HCT116 (cell line): ENCODE results near the gene ATP8B4. TPM values are rescaled to one million over a fixed set of nuclear protein-coding genes. Genes with fewer than 3 reads are reported as not detected.

ENCODE experiments used
- ATAC-seq: fragments of 200-7000 bp; cut with Tn5 transposase; 2 replicates; pipeline ENCODE4 v1.9.1; 2020; ENCODE audit warnings: mild to moderate bottlenecking, moderate library complexity
- BruUV-seq: library from RNA; stranded (reverse); fragments of 400-500 nt; replicated peaks from 2 replicates; lab custom pipeline; 2021; lab: Mats Ljungman, UMichigan
- CTCF ChIA-PET: fragments of 300-600 bp; sonication (Branson Sonifier 250); formaldehyde crosslinking; loops from one replicate; lab custom pipeline; 2021; ENCODE audit warnings: antibody characterized with exemption; lab: Charles Lee
- POLR2A ChIA-PET: fragments of 300-600, 350-600 bp; sonication (Branson Sonifier 250); formaldehyde crosslinking; loops from one replicate; lab custom pipeline; 2021; ENCODE audit warnings: antibody characterized with exemption; lab: Charles Lee
- RAD21 ChIA-PET, 2 experiments: fragments of 300-600 bp; sonication (Branson Sonifier 250); formaldehyde crosslinking; loops; one replicate each; lab custom pipeline; 2023; ENCODE audit warnings: low total read pairs in 2 of 2; ENCODE audit not compliant: uncharacterized antibody in 2 of 2, unreplicated experiment in 2 of 2, low non-redundant PET in 1 of 2; lab: Charles Lee
- DNase-seq: peaks from one replicate; pipeline ENCODE4 v3.0.0-alpha.2; 2010; ENCODE audit warnings: low read depth, low spot score
- H2AFZ ChIP-seq: fragments of 200-600 bp; shearing (Covaris generic), sonication (generic); 2 replicates; pipeline ENCODE4 v1.6.1; 2017; ENCODE audit warnings: low read depth, mixed run types, mixed read lengths, antibody characterized with exemption, low read length; ENCODE audit not compliant: poor library complexity, severe bottlenecking
- H3K27ac ChIP-seq: 2 replicates; pipeline ENCODE4 v1.5.1; 2012; ENCODE audit warnings: low read depth, low read length
- H3K27me3 ChIP-seq: fragments of 200-600 bp; sonication (generic); 2 replicates; pipeline ENCODE4 v1.6.1; 2016; ENCODE audit warnings: mixed run types, low read length, mixed read lengths; ENCODE audit not compliant: insufficient read depth
- H3K36me3 ChIP-seq, 2 experiments: fragments of 200-500 bp in 1 of 2; fragments of 200-600 bp in 1 of 2; sonication (Bioruptor generic) in 1 of 2; sonication (generic) in 1 of 2; 2 replicates each; pipeline versions ENCODE4 v1.5.1 to v1.6.1; 2014 to 2016; ENCODE audit warnings: low read length in 2 of 2, inconsistent platforms in 1 of 2, mixed read lengths in 1 of 2, mixed run types in 1 of 2; ENCODE audit not compliant: insufficient read depth in 2 of 2, control insufficient read depth in 1 of 2
- H3K4me1 ChIP-seq, 2 experiments: fragments of 200-600 bp in 1 of 2; sonication (generic) in 1 of 2; 2 replicates each; pipeline versions ENCODE4 v1.5.1 to v1.6.1; 2012 to 2017; ENCODE audit warnings: low read length in 2 of 2, inconsistent platforms in 1 of 2, mild to moderate bottlenecking in 1 of 2, mixed read lengths in 1 of 2, mixed run types in 1 of 2, moderate library complexity in 1 of 2; ENCODE audit not compliant: insufficient read depth in 2 of 2, control insufficient read depth in 1 of 2
- H3K4me2 ChIP-seq: fragments of 200-600 bp; sonication (generic); 2 replicates; pipeline ENCODE4 v1.6.1; 2017; ENCODE audit warnings: mixed run types, low read length, mixed read lengths
- H3K4me3 ChIP-seq, 2 experiments: fragments of 200-600 bp in 1 of 2; sonication (generic) in 1 of 2; replicated peaks in 1 of 2; 2 replicates each; pipeline ENCODE4 v1.5.1; 2011 to 2016; ENCODE audit warnings: low read length in 2 of 2, control low read depth in 1 of 2, low read depth in 1 of 2, mild to moderate bottlenecking in 1 of 2, mixed read lengths in 1 of 2, mixed run types in 1 of 2
- H3K79me2 ChIP-seq: fragments of 200-600 bp; sonication (generic); 2 replicates; pipeline ENCODE4 v1.6.1; 2017; ENCODE audit warnings: mild to moderate bottlenecking, mixed run types, low read length, moderate library complexity, mixed read lengths; ENCODE audit not compliant: insufficient read depth
- H3K9ac ChIP-seq: fragments of 200-600 bp; sonication (generic); 2 replicates; pipeline ENCODE4 v1.6.1; 2016; ENCODE audit warnings: low read length, mixed read lengths
- H3K9me2 ChIP-seq: fragments of 200-600 bp; sonication (generic), shearing (Covaris generic); 2 replicates; pipeline ENCODE4 v1.6.1; 2017; ENCODE audit warnings: mixed run types, mild to moderate bottlenecking, moderate library complexity; ENCODE audit not compliant: insufficient read depth
- H3K9me3 ChIP-seq, 2 experiments: fragments of 200-500 bp in 1 of 2; fragments of 200-600 bp in 1 of 2; sonication (Bioruptor generic) in 1 of 2; sonication (generic) in 1 of 2; 2 replicates each; pipeline ENCODE4 v1.6.1; 2014 to 2017; ENCODE audit warnings: low read length in 2 of 2, mixed read lengths in 2 of 2, inconsistent platforms in 1 of 2, low read depth in 1 of 2, mild to moderate bottlenecking in 1 of 2, mixed run types in 1 of 2, moderate library complexity in 1 of 2; ENCODE audit not compliant: control insufficient read depth in 1 of 2, insufficient read depth in 1 of 2
- H4K20me1 ChIP-seq: fragments of 200-600 bp; sonication (generic), shearing (Covaris generic); 2 replicates; pipeline ENCODE4 v1.6.1; 2017; ENCODE audit warnings: mixed run types, mild to moderate bottlenecking, moderate library complexity; ENCODE audit not compliant: insufficient read depth
- ATF3 ChIP-seq: IDR thresholded peaks from 2 replicates; pipeline ENCODE4 v1.6.1; 2012
- CEBPB ChIP-seq: IDR thresholded peaks from 2 replicates; pipeline ENCODE4 v1.6.1; 2012; ENCODE audit warnings: low read depth
- EGR1 ChIP-seq: IDR thresholded peaks from 2 replicates; pipeline ENCODE4 v1.6.1; 2012; ENCODE audit warnings: low read depth
- ELF1 ChIP-seq: IDR thresholded peaks from 2 replicates; pipeline ENCODE4 v1.6.1; 2012; ENCODE audit warnings: low read depth, borderline replicate concordance
- EZH2 ChIP-seq: fragments of 200-600 bp; sonication (generic); IDR thresholded peaks from 2 replicates; pipeline ENCODE4 v1.6.1; 2017; ENCODE audit warnings: antibody characterized with exemption, mixed run types
- EZH2phosphoT487 ChIP-seq: fragments of 200-600 bp; IDR thresholded peaks from 2 replicates; pipeline ENCODE4 v1.6.1; 2018; ENCODE audit warnings: antibody characterized with exemption, borderline replicate concordance
- FOSL1 ChIP-seq: IDR thresholded peaks from 2 replicates; pipeline ENCODE4 v1.6.1; 2012; ENCODE audit warnings: low read depth
- JUND ChIP-seq: IDR thresholded peaks from 2 replicates; pipeline ENCODE4 v1.6.1; 2012
- POLR2A ChIP-seq: IDR thresholded peaks from 2 replicates; pipeline ENCODE4 v1.7.0; 2011; ENCODE audit warnings: borderline replicate concordance; ENCODE audit not compliant: insufficient read depth, insufficient read length; ENCODE audit errors: extremely low read depth
- POLR2AphosphoS5 ChIP-seq: IDR thresholded peaks from 2 replicates; pipeline ENCODE4 v1.6.1; 2011; ENCODE audit warnings: mild to moderate bottlenecking, low read depth, low read length, moderate library complexity
- RAD21 ChIP-seq: IDR thresholded peaks from 2 replicates; pipeline ENCODE4 v1.6.1; 2012; ENCODE audit warnings: low read depth, mild to moderate bottlenecking
- REST ChIP-seq: IDR thresholded peaks from 2 replicates; pipeline ENCODE4 v1.6.1; 2012; ENCODE audit warnings: low read depth
- SIN3A ChIP-seq: IDR thresholded peaks from 2 replicates; pipeline ENCODE4 v1.6.1; 2012; ENCODE audit warnings: low read depth
- SP1 ChIP-seq: IDR thresholded peaks from 2 replicates; pipeline ENCODE4 v1.6.1; 2012; ENCODE audit warnings: low read depth
- SRF ChIP-seq: IDR thresholded peaks from 2 replicates; pipeline ENCODE4 v1.6.1; 2012; ENCODE audit warnings: low read depth
- TCF7L2 ChIP-seq: IDR thresholded peaks from 2 replicates; pipeline ENCODE4 v1.7.0; 2011; ENCODE audit warnings: borderline replicate concordance, inconsistent platforms; ENCODE audit not compliant: insufficient read depth, insufficient read length; ENCODE audit errors: extremely low read depth
- YY1 ChIP-seq: IDR thresholded peaks from 2 replicates; pipeline ENCODE4 v1.6.1; 2011; ENCODE audit warnings: low read length, low read depth, moderate library complexity, mild to moderate bottlenecking; ENCODE audit not compliant: insufficient replicate concordance; ENCODE audit errors: extremely low read depth
- ZNF274 ChIP-seq: fragments of 200-500 bp; sonication (Bioruptor generic); IDR thresholded peaks from 2 replicates; pipeline ENCODE4 v1.6.1; 2014; ENCODE audit warnings: mild to moderate bottlenecking, low read depth, low read length, inconsistent platforms
- intact Hi-C: fragments of 100-400 bp; cut with micrococcal nuclease; formaldehyde crosslinking; loops from 2 replicates; pipeline ENCODE4 v1.10.0; 2022
- total RNA-seq: library from RNA; stranded (reverse); gene quantifications from one replicate; pipeline ENCODE4 v1.2.1, GENCODE V29; 2021; ENCODE audit not compliant: unreplicated experiment
- TF ChIP-seq, protein P1 (sequence below): IDR thresholded peaks from 2 replicates; pipeline ENCODE4 v1.6.1; 2011; ENCODE audit warnings: mild to moderate bottlenecking, low read length, moderate library complexity; ENCODE audit not compliant: insufficient replicate concordance; ENCODE audit errors: extremely low read depth
- TF ChIP-seq, protein P2 (sequence below), 3 experiments: fragments of 200-600 bp in 1 of 3; sonication (generic) in 1 of 3; IDR thresholded peaks in 2 of 3; conservative IDR thresholded peaks in 1 of 3; 2 replicates each; pipeline ENCODE4 v1.5.1; 2012 to 2017; ENCODE audit warnings: low read depth in 2 of 3, low read length in 2 of 3, antibody characterized with exemption in 1 of 3, borderline replicate concordance in 1 of 3, control low read depth in 1 of 3, mild to moderate bottlenecking in 1 of 3, mixed read lengths in 1 of 3, mixed run types in 1 of 3, moderate library complexity in 1 of 3; ENCODE audit not compliant: insufficient read depth in 1 of 3

Gene ATP8B4
- total RNA-seq, 1 experiment from 2014 or later = 0.25 TPM

- H3K79me2 ChIP-seq = no peaks in the 10 kb centered on the region
- no peaks in the 10 kb centered on the region for H3K9me2 ChIP-seq
- BruUV-seq = no TSS peak
- H3K4me1 ChIP-seq = no peaks in the 10 kb centered on the region
- TF ChIP-seq POLR2A = no peak
- TF ChIP-seq RAD21 = no peak
- TF ChIP-seq REST = no peak
- TF ChIP-seq, protein P1, sequence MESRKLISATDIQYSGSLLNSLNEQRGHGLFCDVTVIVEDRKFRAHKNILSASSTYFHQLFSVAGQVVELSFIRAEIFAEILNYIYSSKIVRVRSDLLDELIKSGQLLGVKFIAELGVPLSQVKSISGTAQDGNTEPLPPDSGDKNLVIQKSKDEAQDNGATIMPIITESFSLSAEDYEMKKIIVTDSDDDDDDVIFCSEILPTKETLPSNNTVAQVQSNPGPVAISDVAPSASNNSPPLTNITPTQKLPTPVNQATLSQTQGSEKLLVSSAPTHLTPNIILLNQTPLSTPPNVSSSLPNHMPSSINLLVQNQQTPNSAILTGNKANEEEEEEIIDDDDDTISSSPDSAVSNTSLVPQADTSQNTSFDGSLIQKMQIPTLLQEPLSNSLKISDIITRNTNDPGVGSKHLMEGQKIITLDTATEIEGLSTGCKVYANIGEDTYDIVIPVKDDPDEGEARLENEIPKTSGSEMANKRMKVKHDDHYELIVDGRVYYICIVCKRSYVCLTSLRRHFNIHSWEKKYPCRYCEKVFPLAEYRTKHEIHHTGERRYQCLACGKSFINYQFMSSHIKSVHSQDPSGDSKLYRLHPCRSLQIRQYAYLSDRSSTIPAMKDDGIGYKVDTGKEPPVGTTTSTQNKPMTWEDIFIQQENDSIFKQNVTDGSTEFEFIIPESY = no peak
- TF ChIP-seq TCF7L2 = no peak
- no peak for TF ChIP-seq EZH2phosphoT487
- TF ChIP-seq YY1 = no peak
- no peak for TF ChIP-seq FOSL1
- TF ChIP-seq SP1 = no peak
- TF ChIP-seq EGR1 = no peak
- TF ChIP-seq ZNF274 = no peak
- no peak for TF ChIP-seq SIN3A
- TF ChIP-seq, protein P2, sequence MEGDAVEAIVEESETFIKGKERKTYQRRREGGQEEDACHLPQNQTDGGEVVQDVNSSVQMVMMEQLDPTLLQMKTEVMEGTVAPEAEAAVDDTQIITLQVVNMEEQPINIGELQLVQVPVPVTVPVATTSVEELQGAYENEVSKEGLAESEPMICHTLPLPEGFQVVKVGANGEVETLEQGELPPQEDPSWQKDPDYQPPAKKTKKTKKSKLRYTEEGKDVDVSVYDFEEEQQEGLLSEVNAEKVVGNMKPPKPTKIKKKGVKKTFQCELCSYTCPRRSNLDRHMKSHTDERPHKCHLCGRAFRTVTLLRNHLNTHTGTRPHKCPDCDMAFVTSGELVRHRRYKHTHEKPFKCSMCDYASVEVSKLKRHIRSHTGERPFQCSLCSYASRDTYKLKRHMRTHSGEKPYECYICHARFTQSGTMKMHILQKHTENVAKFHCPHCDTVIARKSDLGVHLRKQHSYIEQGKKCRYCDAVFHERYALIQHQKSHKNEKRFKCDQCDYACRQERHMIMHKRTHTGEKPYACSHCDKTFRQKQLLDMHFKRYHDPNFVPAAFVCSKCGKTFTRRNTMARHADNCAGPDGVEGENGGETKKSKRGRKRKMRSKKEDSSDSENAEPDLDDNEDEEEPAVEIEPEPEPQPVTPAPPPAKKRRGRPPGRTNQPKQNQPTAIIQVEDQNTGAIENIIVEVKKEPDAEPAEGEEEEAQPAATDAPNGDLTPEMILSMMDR (IDR thresholded peaks at IDR 0.05 in 2 of 3, conservative IDR thresholded peaks at IDR 0.05 in 1 of 3; ENCODE audit: borderline replicate concordance in 1 of 3, insufficient read depth in 1 of 3, low read depth in 2 of 3, low read length in 2 of 3) = no peak
- no peak for TF ChIP-seq JUND
- no peak for TF ChIP-seq ATF3
- TF ChIP-seq SRF = no peak
- no peak for TF ChIP-seq CEBPB
- TF ChIP-seq EZH2 = no peak
- no peak for TF ChIP-seq ELF1
- TF ChIP-seq POLR2AphosphoS5 = no peak
- TF ChIP-seq, all 23 proteins: peak for 0
- CTCF ChIA-PET = no interaction called here
- DNase-seq = no peak
- no peaks in the 10 kb centered on the region for H3K9me3 ChIP-seq
- intact Hi-C loops = no loop called here
- no peak overlapping the region for H2AFZ ChIP-seq
- no peaks in the 10 kb centered on the region for H3K36me3 ChIP-seq
- ATAC-seq = no peak
- H3K27ac ChIP-seq = no peak overlapping the region
- no peaks in the 10 kb centered on the region for H3K27me3 ChIP-seq
- no peaks in the 10 kb centered on the region for H4K20me1 ChIP-seq
- POLR2A ChIA-PET = no interaction called here
- H3K9ac ChIP-seq = no peak overlapping the region
- RAD21 ChIA-PET = no interaction called here
- H3K4me3 ChIP-seq = no peak overlapping the region
- H3K4me2 ChIP-seq = no peak overlapping the region
Measured at GRCh38 chr15:49824775-49825099, 294.3 kb downstream of the ATP8B4 start.
